Measurements from ENCODE around the gene PLA2G6.
"Not testable (repeated sequence)": the region's sequence is repeated elsewhere in the genome, so short reads cannot be mapped to it uniquely, and the experiment has no call there.

PLA2G6 gene

GRCh38 chr22:38118182-38118581 lies 63.4 kb downstream of the PLA2G6 start:
- DNase-seq (ENCODE audit: low read depth): no peak
- in situ Hi-C loops (cut with HindIII; ENCODE audit: low sequenced_read_pairs): no loop called here
- TF ChIP-seq CTCF (IDR thresholded peaks at IDR 0.05; ENCODE audit: low read depth, low read length, missing control alignments): no peak
- no peak overlapping the region for H3K4me3 ChIP-seq (ENCODE audit: low read depth, low read length)

GRCh38 chr22:38117556-38117955 lies 64.1 kb downstream of the PLA2G6 start:
- H3K4me3 ChIP-seq (ENCODE audit: low read depth, low read length); in situ Hi-C loops (cut with HindIII; ENCODE audit: low sequenced_read_pairs); DNase-seq (ENCODE audit: low read depth): not testable (repeated sequence)

- no peak for DNase-seq (ENCODE audit: low read depth)
- no peak overlapping the region for H3K4me3 ChIP-seq (ENCODE audit: low read depth, low read length)
- in situ Hi-C loops (cut with HindIII; ENCODE audit: low sequenced_read_pairs): no loop called here
- no peak for TF ChIP-seq CTCF (IDR thresholded peaks at IDR 0.05; ENCODE audit: low read depth, low read length, missing control alignments)
Observed at GRCh38 chr22:38115423-38116205, 66.0 kb downstream of the PLA2G6 start.

- DNase-seq (ENCODE audit: low read depth): peak; percentile 70
- peak; percentile 96 for TF ChIP-seq CTCF (IDR thresholded peaks at IDR 0.05; ENCODE audit: low read depth, low read length, missing control alignments)
- in situ Hi-C loops (cut with HindIII; ENCODE audit: low sequenced_read_pairs): no loop called here
- no peak overlapping the region for H3K4me3 ChIP-seq (ENCODE audit: low read depth, low read length)
Observed at GRCh38 chr22:38114484-38115398, 66.9 kb downstream of the PLA2G6 start.

GRCh38 chr22:38112381-38112780 lies 69.2 kb downstream of the PLA2G6 start:
- no peak overlapping the region for H3K4me3 ChIP-seq (ENCODE audit: low read depth, low read length)
- no peak for DNase-seq (ENCODE audit: low read depth)
- TF ChIP-seq CTCF (IDR thresholded peaks at IDR 0.05; ENCODE audit: low read depth, low read length, missing control alignments): no peak
- in situ Hi-C loops (cut with HindIII; ENCODE audit: low sequenced_read_pairs): no loop called here

- TF ChIP-seq CTCF (IDR thresholded peaks at IDR 0.05; ENCODE audit: low read depth, low read length, missing control alignments): no peak
- in situ Hi-C loops (cut with HindIII; ENCODE audit: low sequenced_read_pairs): no loop called here
- H3K4me3 ChIP-seq (ENCODE audit: low read depth, low read length): no peak overlapping the region
- DNase-seq (ENCODE audit: low read depth): no peak
Observed at GRCh38 chr22:38111925-38112355, 69.7 kb downstream of the PLA2G6 start.

Measured in astrocyte of the cerebellum (primary cell).